B cell (primary cell): ENCODE results near the gene SLC19A1. TPM values are rescaled to one million over a fixed set of nuclear protein-coding genes. Genes with fewer than 3 reads are reported as not detected.

Experiments
- ATAC-seq: fragments of 200-7000 bp; cut with Tn5 transposase; one replicate; pipeline ENCODE4 v1.10.0; 2021; ENCODE audit warnings: low read depth, mild to moderate bottlenecking, moderate number of reproducible peaks, moderate library complexity
- CTCF ChIA-PET: fragments of 350-600 bp; sonication (Branson Sonifier 250); formaldehyde crosslinking; loops from one replicate; lab custom pipeline; 2021; ENCODE audit warnings: antibody characterized with exemption, inconsistent platforms; lab: Charles Lee
- POLR2A ChIA-PET: fragments of 350-600 bp; sonication (Branson Sonifier 250); formaldehyde crosslinking; loops from one replicate; lab custom pipeline; 2021; ENCODE audit warnings: antibody characterized with exemption; lab: Charles Lee
- DNase-seq: peaks from one replicate; pipeline ENCODE4 v3.0.0; 2013
- H2AFZ ChIP-seq: 2 replicates; pipeline ENCODE4 v1.6.1; 2012; ENCODE audit warnings: mild to moderate bottlenecking, low read depth, low read length; ENCODE audit not compliant: insufficient read depth, poor library complexity, severe bottlenecking
- H3K27ac ChIP-seq, 2 donors: 1 replicate in 1 of 2; 2 replicates in 1 of 2; pipeline ENCODE4 v1.5.1; 2012 to 2013; ENCODE audit warnings: low read length in 2 of 2, mild to moderate bottlenecking in 2 of 2, moderate library complexity in 1 of 2
- H3K27me3 ChIP-seq, 4 experiments: fragments of 200-600 bp in 1 of 4; sonication (generic) in 1 of 4; replicated peaks in 1 of 4; 1 replicate in 2 of 4; 2 replicates in 2 of 4; pipeline versions ENCODE4 v1.6.1 to v1.7.0; 2013 to 2016; ENCODE audit warnings: low read length in 3 of 4, mild to moderate bottlenecking in 2 of 4, mixed read lengths in 1 of 4, moderate library complexity in 1 of 4; ENCODE audit not compliant: insufficient read depth in 4 of 4, control insufficient read depth in 3 of 4; ENCODE audit errors: control extremely low read depth in 1 of 4
- H3K36me3 ChIP-seq, 2 experiments: replicated peaks in 1 of 2; 1 replicate in 1 of 2; 2 replicates in 1 of 2; pipeline versions ENCODE4 v1.6.1 to v1.7.1; 2013; ENCODE audit warnings: low read length in 1 of 2; ENCODE audit not compliant: insufficient read depth in 2 of 2, control insufficient read depth in 1 of 2; ENCODE audit errors: control extremely low read depth in 1 of 2, extremely low read depth in 1 of 2
- H3K4me1 ChIP-seq, 2 donors: fragments of 200-600 bp in 1 of 2; sonication (generic) in 1 of 2; 1 replicate in 1 of 2; 2 replicates in 1 of 2; pipeline versions ENCODE4 v1.5.1 to v1.6.1; 2013 to 2017; ENCODE audit warnings: low read length in 2 of 2; ENCODE audit not compliant: control insufficient read depth in 2 of 2, insufficient read depth in 2 of 2
- H3K4me2 ChIP-seq: replicated peaks from 2 replicates; pipeline ENCODE3; 2012; ENCODE audit warnings: mild to moderate bottlenecking, low read depth, low read length; ENCODE audit not compliant: poor library complexity, severe bottlenecking
- H3K4me3 ChIP-seq, 5 experiments: fragments of 200-600 bp in 1 of 5; sonication (generic) in 1 of 5; 1 replicate in 3 of 5; 2 replicates in 2 of 5; pipeline versions ENCODE4 v1.5.1 to v1.7.0; 2011 to 2016; ENCODE audit warnings: low read length in 4 of 5, mild to moderate bottlenecking in 4 of 5, low read depth in 2 of 5, control low read depth in 1 of 5, moderate library complexity in 1 of 5; ENCODE audit not compliant: insufficient read depth in 1 of 5; ENCODE audit errors: control extremely low read depth in 1 of 5, extremely low read depth in 1 of 5
- H3K79me2 ChIP-seq: fragments of 200-600 bp; sonication (generic); one replicate; pipeline ENCODE4 v1.6.0; 2016; ENCODE audit warnings: low read length; ENCODE audit not compliant: control insufficient read depth, insufficient read depth
- H3K9ac ChIP-seq: fragments of 200-600 bp; sonication (generic); 2 replicates; pipeline ENCODE4 v1.6.1; 2017; ENCODE audit warnings: mild to moderate bottlenecking, low read length, moderate library complexity
- H3K9me3 ChIP-seq, 3 donors: one replicate each; pipeline versions ENCODE4 v1.6.1 to v1.7.1; 2013; ENCODE audit warnings: low read length in 2 of 3; ENCODE audit not compliant: control insufficient read depth in 2 of 3, insufficient read depth in 1 of 3; ENCODE audit errors: control extremely low read depth in 1 of 3
- H4K20me1 ChIP-seq: 2 replicates; pipeline ENCODE4 v1.6.0; 2012; ENCODE audit warnings: mild to moderate bottlenecking, low read length; ENCODE audit not compliant: insufficient read depth, control insufficient read depth, poor library complexity, severe bottlenecking
- H3K27ac Mint-ChIP-seq: one replicate; pipeline ENCODE4 v1.8.0; 2021; ENCODE audit warnings: mixed read lengths
- H3K27me3 Mint-ChIP-seq: one replicate; pipeline ENCODE4 v1.8.0; 2021; ENCODE audit warnings: mixed read lengths
- H3K4me1 Mint-ChIP-seq: one replicate; pipeline ENCODE4 v1.8.0; 2021; ENCODE audit warnings: mixed read lengths
- H3K4me3 Mint-ChIP-seq: one replicate; pipeline ENCODE4 v1.8.0; 2021; ENCODE audit warnings: mixed read lengths
- H3K9me3 Mint-ChIP-seq: one replicate; pipeline ENCODE4 v1.8.0; 2022; ENCODE audit warnings: mixed read lengths; ENCODE audit not compliant: insufficient read depth
- CTCF ChIP-seq: fragments of 200-600 bp; IDR thresholded peaks from one replicate; pipeline ENCODE4 v1.8.0; 2022; ENCODE audit warnings: antibody characterized with exemption, mild to moderate bottlenecking
- EZH2 ChIP-seq: IDR thresholded peaks from 2 replicates; pipeline ENCODE4 v1.6.1; 2012; ENCODE audit warnings: borderline replicate concordance, low read depth, mild to moderate bottlenecking, moderate library complexity, low read length; ENCODE audit not compliant: insufficient read depth, poor library complexity, severe bottlenecking
- WGBS: methylation state at CpG from one replicate; pipeline ENCODE4 v1.1.5; 2013; ENCODE audit warnings: missing lambda C conversion rate; ENCODE audit not compliant: insufficient coverage; 5-methylcytosine and 5-hydroxymethylcytosine counted together
- intact Hi-C: fragments of 100-400 bp; cut with micrococcal nuclease; formaldehyde crosslinking; loops from one replicate; pipeline ENCODE4 v1.10.0; 2022
- polyA plus RNA-seq: library from polyadenylated mRNA; depleted of rRNA; stranded (reverse); fragments of >200 nt; gene quantifications from 2 replicates; pipeline ENCODE4 v1.2.3, GENCODE V29; 2012
- total RNA-seq, 2 donors: library from RNA; stranded (reverse); fragments of 120-200 nt in 1 of 2; gene quantifications; 1 replicate in 1 of 2; 2 replicates in 1 of 2; pipeline versions ENCODE4 v1.2.3 to v1.2.4, GENCODE V29; 2013 to 2022

SLC19A1 gene
- total and polyA plus RNA-seq, 2 donors (not counting 1 experiment from before 2014, with no cell fraction given): 8.7 to 10.1 TPM

GRCh38 chr21:45468971-45469272 is 73.3 kb downstream of the SLC19A1 start:
- no peaks in the 10 kb centered on the region for H3K27me3 ChIP-seq
- DNase-seq (no peak), ATAC-seq (no peak)
- intact Hi-C loops: no loop called here
- H3K4me2 ChIP-seq: no peak overlapping the region
- H4K20me1 ChIP-seq: no peaks in the 10 kb centered on the region
- no peak overlapping the region for H3K9ac ChIP-seq
- H3K36me3 ChIP-seq: no peaks in the 10 kb centered on the region
- Mint-ChIP-seq H3K27me3 (peaks cover 7% of the 10 kb centered on the region), H3K27ac (no peak overlapping the region), H3K4me1 (peaks cover 15% of the 10 kb centered on the region), H3K4me3 (no peak overlapping the region), H3K9me3 (no peaks in the 10 kb centered on the region)
- 97% methylated on average over 14 of the region's 14 CpGs for WGBS
- no peaks in the 10 kb centered on the region for H3K79me2 ChIP-seq
- H3K27ac ChIP-seq: no peak overlapping the region
- CTCF ChIA-PET: no interaction called here
- peaks cover 0 to 3% of the 10 kb centered on the region in 2 donors for H3K4me1 ChIP-seq
- POLR2A ChIA-PET: no interaction called here
- H2AFZ ChIP-seq: no peak overlapping the region
- TF ChIP-seq EZH2: no peak
- TF ChIP-seq CTCF: no peak
- H3K4me3 ChIP-seq: no peak overlapping the region
- H3K9me3 ChIP-seq: peaks cover 0 to 4% (median 0%) of the 10 kb centered on the region in 3 donors

- Histone ChIP-seq H3K27ac (no peak overlapping the region), H3K4me1 (peaks cover 0 to 3% of the 10 kb centered on the region in 2 donors), H4K20me1 (no peaks in the 10 kb centered on the region), H3K36me3 (no peaks in the 10 kb centered on the region), H3K4me3 (no peak overlapping the region), H2AFZ (no peak overlapping the region), H3K79me2 (no peaks in the 10 kb centered on the region), H3K27me3 (no peaks in the 10 kb centered on the region), H3K4me2 (no peak overlapping the region), H3K9me3 (peaks cover 0 to 10% (median 0%) of the 10 kb centered on the region in 3 donors), H3K9ac (no peak overlapping the region)
- ATAC-seq: no peak
- intact Hi-C loops: no loop called here
- ChIA-PET CTCF (no interaction called here), POLR2A (no interaction called here)
- H3K9me3 Mint-ChIP-seq: no peaks in the 10 kb centered on the region
- WGBS: 92% methylated on average over 42 of the region's 45 CpGs
- peaks cover 7% of the 10 kb centered on the region for H3K27me3 Mint-ChIP-seq
- H3K4me1 Mint-ChIP-seq: peaks cover 15% of the 10 kb centered on the region
- TF ChIP-seq EZH2 (no peak), CTCF (no peak)
- no peak for DNase-seq
- H3K27ac Mint-ChIP-seq: no peak overlapping the region
- no peak overlapping the region for H3K4me3 Mint-ChIP-seq
These were observed 73.9 kb downstream of the SLC19A1 start for GRCh38 chr21:45468051-45468970.
